GM12878 (cell line): Measurements from ENCODE around the gene HBP1. TPM values are rescaled to one million over a fixed set of nuclear protein-coding genes. Genes with fewer than 3 reads are reported as not detected.

Experiments used
- ATF7 ChIP-seq: fragments of 450-650 bp; IDR thresholded peaks from 2 replicates; pipeline ENCODE4 v1.6.1; 2016; ENCODE audit warnings: low read depth, mild to moderate bottlenecking
- CHD2 ChIP-seq: IDR thresholded peaks from 2 replicates; pipeline ENCODE4 v1.6.1; 2011; ENCODE audit warnings: low read depth, low read length, improper control_type of control experiment, borderline replicate concordance
- CHD4 ChIP-seq: fragments of 200-600 bp; sonication (generic); IDR thresholded peaks from 2 replicates; pipeline ENCODE4 v1.6.1; 2016; ENCODE audit warnings: mild to moderate bottlenecking
- EZH2 ChIP-seq: IDR thresholded peaks from 2 replicates; pipeline ENCODE4 v1.6.1; 2012; ENCODE audit warnings: low read depth, mild to moderate bottlenecking, control low read depth, inconsistent platforms, low read length, borderline replicate concordance; ENCODE audit not compliant: control insufficient read depth
- HCFC1 ChIP-seq: fragments of 150-350 bp; IDR thresholded peaks from 2 replicates; pipeline ENCODE4 v1.6.1; 2014; ENCODE audit warnings: low read length
- IKZF2 ChIP-seq, 2 experiments: fragments of 450-650 bp; IDR thresholded peaks; 2 replicates each; pipeline ENCODE4 v1.6.1; 2017; ENCODE audit warnings: mild to moderate bottlenecking in 2 of 2, moderate library complexity in 2 of 2
- JUND ChIP-seq: IDR thresholded peaks from 2 replicates; pipeline ENCODE4 v1.6.1; 2012; ENCODE audit warnings: low read depth, mild to moderate bottlenecking, low read length, improper control_type of control experiment, moderate library complexity
- KDM1A ChIP-seq: fragments of 200-600 bp; sonication (generic); IDR thresholded peaks from 2 replicates; pipeline ENCODE4 v1.6.1; 2016; ENCODE audit warnings: borderline replicate concordance
- KLF5 ChIP-seq: fragments of 450-650 bp; IDR thresholded peaks from 2 replicates; pipeline ENCODE4 v1.6.1; 2014; ENCODE audit warnings: mild to moderate bottlenecking; ENCODE audit not compliant: partially characterized antibody
- MXI1 ChIP-seq: fragments of 150-350 bp; IDR thresholded peaks from 2 replicates; pipeline ENCODE4 v1.6.1; 2011; ENCODE audit warnings: low read depth, mild to moderate bottlenecking, inconsistent platforms, low read length, improper control_type of control experiment
- NBN ChIP-seq: fragments of 450-650 bp; IDR thresholded peaks from 2 replicates; pipeline ENCODE4 v1.6.1; 2016
- RAD21 ChIP-seq: IDR thresholded peaks from 2 replicates; pipeline ENCODE4 v1.6.1; 2011; ENCODE audit warnings: mild to moderate bottlenecking, low read depth, low read length, moderate library complexity; ENCODE audit not compliant: insufficient read depth
- RB1 ChIP-seq: fragments of 450-650 bp; formaldehyde crosslinking; IDR thresholded peaks from 2 replicates; pipeline ENCODE4 v1.6.1; 2017; ENCODE audit warnings: mild to moderate bottlenecking, borderline replicate concordance
- RBBP5 ChIP-seq: fragments of 200-600 bp; sonication (generic); conservative IDR thresholded peaks from 2 replicates; pipeline ENCODE4 v1.6.1; 2016
- RCOR1 ChIP-seq: conservative IDR thresholded peaks from 2 replicates; pipeline ENCODE4 v1.6.1; 2012; ENCODE audit warnings: low read depth, low read length, improper control_type of control experiment
- SMAD5 ChIP-seq: IDR thresholded peaks from 2 replicates; pipeline ENCODE4 v1.6.1; 2016; ENCODE audit warnings: antibody characterized with exemption, low read depth
- SMC3 ChIP-seq: IDR thresholded peaks from 2 replicates; pipeline ENCODE4 v1.6.1; 2011; ENCODE audit warnings: low read length, improper control_type of control experiment, borderline replicate concordance
- TCF7 ChIP-seq: IDR thresholded peaks from 2 replicates; pipeline ENCODE4 v1.6.1; 2014; ENCODE audit warnings: antibody characterized with exemption, borderline replicate concordance
- YY1 ChIP-seq: IDR thresholded peaks from 2 replicates; pipeline ENCODE4 v1.6.1; 2011; ENCODE audit warnings: low read depth, mild to moderate bottlenecking, low read length
- ZNF384 ChIP-seq: IDR thresholded peaks from 2 replicates; pipeline ENCODE4 v1.6.1; 2012; ENCODE audit warnings: low read depth, mild to moderate bottlenecking, low read length, improper control_type of control experiment, borderline replicate concordance
- polyA plus RNA-seq, 11 experiments: library from polyadenylated mRNA; depleted of rRNA in 4 of 11; unstranded in 6 of 11; stranded (reverse) in 5 of 11; fragments of >200 nt; fragmentation: Nextera tagmentation in 4 of 11; fragmentation: Illumina TruSeq in 1 of 11; extraction: Ambion mirVana in 4 of 11; extraction: Trizol in 1 of 11; gene quantifications; 1 replicate in 1 of 11; 2 replicates in 10 of 11; pipeline versions ENCODE4 v1.2.1 to v1.2.3, GENCODE V29; 2011 to 2016; ENCODE audit warnings: inconsistent platforms in 2 of 11, missing spikeins in 2 of 11, low read depth in 1 of 11
- total RNA-seq, 4 experiments: library from RNA; depleted of rRNA in 3 of 4; stranded (reverse); fragments of >200 nt in 3 of 4; fragmentation: Illumina TruSeq in 1 of 4; extraction: Trizol in 1 of 4; gene quantifications; 2 replicates each; pipeline versions ENCODE4 v1.2.1 to v1.2.3, GENCODE V29; 2013 to 2021
- TF ChIP-seq, protein P1 (sequence below): fragments of 450-650 bp; formaldehyde crosslinking; IDR thresholded peaks from 2 replicates; pipeline ENCODE4 v1.5.0; 2022; ENCODE audit warnings: mild to moderate bottlenecking, missing genetic modification characterization
- TF ChIP-seq, protein P2 (sequence below): fragments of 450-650 bp; IDR thresholded peaks from 2 replicates; pipeline ENCODE4 v1.6.1; 2017; ENCODE audit warnings: mild to moderate bottlenecking
- TF ChIP-seq, protein P3 (sequence below): fragments of 450-650 bp; IDR thresholded peaks from 2 replicates; pipeline ENCODE4 v1.6.1; 2016; ENCODE audit warnings: mild to moderate bottlenecking

The HBP1 gene
- total and polyA plus RNA-seq, 10 of the 15 experiments (the other 5 are each of a cell fraction or from before 2014, with no cell fraction given) = 5.8 to 30.9 (median 9.4) TPM

DNA sequence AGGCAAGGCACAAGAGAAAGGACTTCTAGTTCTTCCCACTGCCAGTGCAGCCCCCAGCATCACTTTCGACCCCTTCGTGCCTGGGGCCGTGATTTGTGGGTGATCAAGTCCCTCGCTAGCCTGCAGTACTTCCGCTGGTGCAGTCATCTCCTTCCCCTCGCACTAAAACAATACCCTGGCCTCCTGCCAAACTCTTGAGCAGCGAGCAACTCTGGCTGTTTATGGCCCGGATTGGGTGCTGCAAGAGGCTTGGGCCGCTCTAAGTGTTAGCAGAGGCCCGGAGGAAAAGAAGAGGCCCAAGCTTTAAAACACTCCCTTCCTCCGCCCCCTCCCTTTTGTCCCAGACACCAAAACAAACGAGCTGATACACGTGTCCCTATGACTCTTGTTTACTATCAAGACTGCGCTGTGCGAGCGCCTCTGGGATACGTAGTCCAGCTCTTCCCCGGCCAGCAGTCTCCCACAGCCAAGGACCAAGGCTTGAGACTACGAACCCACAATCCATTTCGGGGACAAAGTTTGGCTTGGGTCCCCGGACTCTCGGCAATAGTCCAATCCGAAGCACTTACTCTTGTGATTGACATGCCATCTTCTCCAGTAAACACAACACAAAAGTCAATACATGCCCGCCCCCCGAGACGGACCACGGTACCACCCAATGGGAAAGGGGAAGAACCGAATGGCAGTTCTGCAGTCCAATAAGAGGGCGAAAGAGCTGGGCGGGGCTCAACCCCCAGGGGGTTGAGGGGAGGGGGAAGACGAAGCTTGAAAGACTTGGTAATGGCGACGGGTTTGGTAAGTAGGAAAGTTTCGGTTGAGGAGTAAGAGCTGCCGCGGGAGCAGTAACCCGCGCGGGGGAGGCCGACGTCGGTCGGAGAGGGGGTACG lies at the start of gene HBP1 (continued):
- TF ChIP-seq, protein P1, sequence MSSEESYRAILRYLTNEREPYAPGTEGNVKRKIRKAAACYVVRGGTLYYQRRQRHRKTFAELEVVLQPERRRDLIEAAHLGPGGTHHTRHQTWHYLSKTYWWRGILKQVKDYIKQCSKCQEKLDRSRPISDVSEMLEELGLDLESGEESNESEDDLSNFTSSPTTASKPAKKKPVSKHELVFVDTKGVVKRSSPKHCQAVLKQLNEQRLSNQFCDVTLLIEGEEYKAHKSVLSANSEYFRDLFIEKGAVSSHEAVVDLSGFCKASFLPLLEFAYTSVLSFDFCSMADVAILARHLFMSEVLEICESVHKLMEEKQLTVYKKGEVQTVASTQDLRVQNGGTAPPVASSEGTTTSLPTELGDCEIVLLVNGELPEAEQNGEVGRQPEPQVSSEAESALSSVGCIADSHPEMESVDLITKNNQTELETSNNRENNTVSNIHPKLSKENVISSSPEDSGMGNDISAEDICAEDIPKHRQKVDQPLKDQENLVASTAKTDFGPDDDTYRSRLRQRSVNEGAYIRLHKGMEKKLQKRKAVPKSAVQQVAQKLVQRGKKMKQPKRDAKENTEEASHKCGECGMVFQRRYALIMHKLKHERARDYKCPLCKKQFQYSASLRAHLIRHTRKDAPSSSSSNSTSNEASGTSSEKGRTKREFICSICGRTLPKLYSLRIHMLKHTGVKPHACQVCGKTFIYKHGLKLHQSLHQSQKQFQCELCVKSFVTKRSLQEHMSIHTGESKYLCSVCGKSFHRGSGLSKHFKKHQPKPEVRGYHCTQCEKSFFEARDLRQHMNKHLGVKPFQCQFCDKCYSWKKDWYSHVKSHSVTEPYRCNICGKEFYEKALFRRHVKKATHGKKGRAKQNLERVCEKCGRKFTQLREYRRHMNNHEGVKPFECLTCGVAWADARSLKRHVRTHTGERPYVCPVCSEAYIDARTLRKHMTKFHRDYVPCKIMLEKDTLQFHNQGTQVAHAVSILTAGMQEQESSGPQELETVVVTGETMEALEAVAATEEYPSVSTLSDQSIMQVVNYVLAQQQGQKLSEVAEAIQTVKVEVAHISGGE = no peak
- TF ChIP-seq RAD21 = no peak
- no peak for TF ChIP-seq EZH2
- peak; percentile 93 for TF ChIP-seq YY1
- peak; percentile 98 for TF ChIP-seq HCFC1
- no peak for TF ChIP-seq RCOR1
- TF ChIP-seq TCF7 = no peak
- TF ChIP-seq SMAD5 = no peak
- no peak; the same call in 1 of the 2 replicates for TF ChIP-seq RB1
- TF ChIP-seq KDM1A = no peak
- TF ChIP-seq JUND = no peak
- no peak for TF ChIP-seq ZNF384
- TF ChIP-seq IKZF2 (IDR thresholded peaks at IDR 0.05) = no peak; a peak in 2 of 4 replicates
- TF ChIP-seq RBBP5 = no peak
- TF ChIP-seq ATF7 = peak; percentile 69; the same call in 1 of the 2 replicates
- peak; percentile 98 for TF ChIP-seq KLF5
- TF ChIP-seq NBN = peak; percentile 78; the same call in 1 of the 2 replicates
- TF ChIP-seq CHD2 = peak; percentile 97
- TF ChIP-seq CHD4 = no peak
- TF ChIP-seq, protein P2, sequence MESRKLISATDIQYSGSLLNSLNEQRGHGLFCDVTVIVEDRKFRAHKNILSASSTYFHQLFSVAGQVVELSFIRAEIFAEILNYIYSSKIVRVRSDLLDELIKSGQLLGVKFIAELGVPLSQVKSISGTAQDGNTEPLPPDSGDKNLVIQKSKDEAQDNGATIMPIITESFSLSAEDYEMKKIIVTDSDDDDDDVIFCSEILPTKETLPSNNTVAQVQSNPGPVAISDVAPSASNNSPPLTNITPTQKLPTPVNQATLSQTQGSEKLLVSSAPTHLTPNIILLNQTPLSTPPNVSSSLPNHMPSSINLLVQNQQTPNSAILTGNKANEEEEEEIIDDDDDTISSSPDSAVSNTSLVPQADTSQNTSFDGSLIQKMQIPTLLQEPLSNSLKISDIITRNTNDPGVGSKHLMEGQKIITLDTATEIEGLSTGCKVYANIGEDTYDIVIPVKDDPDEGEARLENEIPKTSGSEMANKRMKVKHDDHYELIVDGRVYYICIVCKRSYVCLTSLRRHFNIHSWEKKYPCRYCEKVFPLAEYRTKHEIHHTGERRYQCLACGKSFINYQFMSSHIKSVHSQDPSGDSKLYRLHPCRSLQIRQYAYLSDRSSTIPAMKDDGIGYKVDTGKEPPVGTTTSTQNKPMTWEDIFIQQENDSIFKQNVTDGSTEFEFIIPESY = no peak
- TF ChIP-seq SMC3 = no peak
- TF ChIP-seq, protein P3, sequence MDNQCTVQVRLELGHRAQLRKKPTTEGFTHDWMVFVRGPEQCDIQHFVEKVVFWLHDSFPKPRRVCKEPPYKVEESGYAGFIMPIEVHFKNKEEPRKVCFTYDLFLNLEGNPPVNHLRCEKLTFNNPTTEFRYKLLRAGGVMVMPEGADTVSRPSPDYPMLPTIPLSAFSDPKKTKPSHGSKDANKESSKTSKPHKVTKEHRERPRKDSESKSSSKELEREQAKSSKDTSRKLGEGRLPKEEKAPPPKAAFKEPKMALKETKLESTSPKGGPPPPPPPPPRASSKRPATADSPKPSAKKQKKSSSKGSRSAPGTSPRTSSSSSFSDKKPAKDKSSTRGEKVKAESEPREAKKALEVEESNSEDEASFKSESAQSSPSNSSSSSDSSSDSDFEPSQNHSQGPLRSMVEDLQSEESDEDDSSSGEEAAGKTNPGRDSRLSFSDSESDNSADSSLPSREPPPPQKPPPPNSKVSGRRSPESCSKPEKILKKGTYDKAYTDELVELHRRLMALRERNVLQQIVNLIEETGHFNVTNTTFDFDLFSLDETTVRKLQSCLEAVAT = no peak; the same call in none of the 2 replicates
- peak; percentile 90; the same call in 1 of the 2 replicates for TF ChIP-seq MXI1
